Measurements from ENCODE around the gene DAND5. TPM values are rescaled to one million over a fixed set of nuclear protein-coding genes. Genes with fewer than 3 reads are reported as not detected.

The DAND5 gene
- polyA plus RNA-seq, 1 of the 3 experiments (the other 2 are of a cell fraction) = 1.0 TPM

DNA sequence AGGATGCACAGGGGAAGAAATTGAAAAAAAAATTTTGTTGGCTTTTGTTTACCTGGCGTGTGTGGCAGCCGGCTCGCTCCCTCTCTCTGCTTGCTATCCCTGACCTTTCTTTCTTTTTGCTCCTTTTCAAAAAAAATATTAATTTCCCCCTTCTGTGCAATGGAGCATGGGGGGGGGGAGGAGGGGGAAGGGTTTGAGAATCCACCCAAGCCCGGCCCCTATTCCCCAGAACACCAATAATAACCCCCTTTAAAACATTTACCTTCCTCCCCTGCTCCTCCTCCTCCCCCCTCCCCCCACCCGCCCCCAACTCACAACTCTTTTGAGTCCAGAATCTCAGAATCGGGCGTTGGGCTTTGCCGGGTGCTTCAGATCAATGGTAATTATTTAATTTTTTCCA, 54.3 kb downstream of the DAND5 start:
- Histone ChIP-seq H3F3A (replicated peaks; ENCODE audit: insufficient read depth) (peaks cover 9% of the 10 kb centered on the region), H3K9me2 (no peaks in the 10 kb centered on the region), H3K27ac (ENCODE audit: low read depth in 2 of 2, low read length in 1 of 2) (peak overlapping the region; percentile 82 to 91), H4K20me1 (ENCODE audit: insufficient read depth) (no peaks in the 10 kb centered on the region), H3K9ac (peak overlapping the region; percentile 72), H3K4me1 (ENCODE audit: control insufficient read depth in 1 of 2, insufficient read depth in 2 of 2, low read depth in 1 of 2, low read length in 1 of 2) (peaks cover 28 to 53% of the 10 kb centered on the region in 2 experiments), H3K4me3 (ENCODE audit: low read depth in 2 of 2, low read length in 1 of 2) (peak overlapping the region; percentile 36 to 67), H3K36me3 (replicated peaks in 1 of 2; ENCODE audit: control insufficient read depth in 1 of 2, insufficient read depth in 2 of 2, low read length in 1 of 2) (peaks cover 0 to 11% of the 10 kb centered on the region in 2 experiments), H3K4me2 (peak overlapping the region; percentile 80), H2AFZ (ENCODE audit: low read depth) (peak overlapping the region; percentile 77; the same call in 1 of the 2 replicates), H3K79me2 (ENCODE audit: insufficient read depth) (peaks cover 49% of the 10 kb centered on the region), H3K27me3 (ENCODE audit: insufficient read depth) (no peaks in the 10 kb centered on the region), H3K9me3 (no peaks in the 10 kb centered on the region)
- DNase-seq = peak; percentile 79
- CTCF ChIA-PET = interaction anchor here (0.6 to 4.7 kb wide), 11 partner anchors 9 to 70 kb away, joined by 3 to 43 read pairs (median 3); no protein-coding TSS in a partner anchor
- TF ChIP-seq CHD2 (IDR thresholded peaks at IDR 0.05; ENCODE audit: low read length, partially characterized antibody) = no peak
- no peak for TF ChIP-seq FOXJ3 (CRISPR knock-in tag; IDR thresholded peaks at IDR 0.05)
- TF ChIP-seq, protein P1, sequence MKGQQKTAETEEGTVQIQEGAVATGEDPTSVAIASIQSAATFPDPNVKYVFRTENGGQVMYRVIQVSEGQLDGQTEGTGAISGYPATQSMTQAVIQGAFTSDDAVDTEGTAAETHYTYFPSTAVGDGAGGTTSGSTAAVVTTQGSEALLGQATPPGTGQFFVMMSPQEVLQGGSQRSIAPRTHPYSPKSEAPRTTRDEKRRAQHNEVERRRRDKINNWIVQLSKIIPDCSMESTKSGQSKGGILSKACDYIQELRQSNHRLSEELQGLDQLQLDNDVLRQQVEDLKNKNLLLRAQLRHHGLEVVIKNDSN (IDR thresholded peaks at IDR 0.05; ENCODE audit: borderline replicate concordance, low read depth) = no peak
- no peak for TF ChIP-seq POLR2AphosphoS5 (IDR thresholded peaks at IDR 0.05; ENCODE audit: low read depth, low read length)
- TF ChIP-seq MXI1 (IDR thresholded peaks at IDR 0.05; ENCODE audit: low read depth, low read length) = no peak
- no peak for TF ChIP-seq RXRA (IDR thresholded peaks at IDR 0.05; ENCODE audit: borderline replicate concordance, low read depth)
- TF ChIP-seq SIN3A (IDR thresholded peaks at IDR 0.05; ENCODE audit: borderline replicate concordance, low read depth, low read length) = no peak
- TF ChIP-seq FOSL2 (IDR thresholded peaks at IDR 0.05; ENCODE audit: borderline replicate concordance, low read depth) = no peak
- TF ChIP-seq, protein P2, sequence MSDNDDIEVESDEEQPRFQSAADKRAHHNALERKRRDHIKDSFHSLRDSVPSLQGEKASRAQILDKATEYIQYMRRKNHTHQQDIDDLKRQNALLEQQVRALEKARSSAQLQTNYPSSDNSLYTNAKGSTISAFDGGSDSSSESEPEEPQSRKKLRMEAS (IDR thresholded peaks at IDR 0.05; ENCODE audit: low read depth) = no peak
- WGBS (ENCODE audit: low lambda C conversion rate) = 12% methylated on average over 8 of the region's 8 CpGs
- POLR2A ChIA-PET = interaction anchor here (1.4 to 1.5 kb wide), 2 partner anchors 31 to 32 kb away, joined by 3 to 4 read pairs; no protein-coding TSS in a partner anchor

Small RNA genes within 50 kb of the gene (small RNA-seq; reads per million reads assigned to genes)
- 0 to 2.6 (median 0.59) reads per million in 7 experiments for gene MIR5695
- gene MIR6515 = 0 to 2.6 (median 0.23) reads per million in 7 experiments

Other genes with a start within 250 kb of the DAND5 start
- 82.4 and 112 TPM in 2 replicates for gene TNPO2, start 245.6 kb upstream of the DAND5 start, polyA plus RNA-seq (2012; rRNA removed)
- 294 and 466 TPM in 2 replicates for gene TRIR, start 234.9 kb upstream of the DAND5 start, polyA plus RNA-seq (2012; rRNA removed)
- gene GET3, start 232.1 kb upstream of the DAND5 start, polyA plus RNA-seq (2012; rRNA removed) = 250 and 264 TPM in 2 replicates
- gene BEST2, start 217.8 kb upstream of the DAND5 start, polyA plus RNA-seq (2012; rRNA removed) = not detected in 2 replicates
- 23.9 and 33.0 TPM in 2 replicates for gene HOOK2, start 194.0 kb upstream of the DAND5 start, polyA plus RNA-seq (2012; rRNA removed)
- gene JUNB, start 178.1 kb upstream of the DAND5 start, polyA plus RNA-seq (2012; rRNA removed) = 165 and 224 TPM in 2 replicates
- gene PRDX2, start 167.8 kb upstream of the DAND5 start, polyA plus RNA-seq (2012; rRNA removed) = 215 and 341 TPM in 2 replicates
- not detected in 2 replicates for gene THSD8, start 167.5 kb upstream of the DAND5 start, polyA plus RNA-seq (2012; rRNA removed)
- 35.2 and 48.1 TPM in 2 replicates for gene RNASEH2A, start 163.0 kb upstream of the DAND5 start, polyA plus RNA-seq (2012; rRNA removed)
- 0.47 and 0.72 TPM in 2 replicates for gene RTBDN, start 135.0 kb upstream of the DAND5 start, polyA plus RNA-seq (2012; rRNA removed)
- gene MAST1, start 131.1 kb upstream of the DAND5 start, polyA plus RNA-seq (2012; rRNA removed) = 4.3 and 9.7 TPM in 2 replicates
- 29.8 and 40.7 TPM in 2 replicates for gene DNASE2, start 88.1 kb upstream of the DAND5 start, polyA plus RNA-seq (2012; rRNA removed)
- gene KLF1, start 82.4 kb upstream of the DAND5 start, polyA plus RNA-seq (2012; rRNA removed) = not detected in 2 replicates
- 29.4 and 36.6 TPM in 2 replicates for gene GCDH, start 78.4 kb upstream of the DAND5 start, polyA plus RNA-seq (2012; rRNA removed)
- gene SYCE2, start 50.3 kb upstream of the DAND5 start, polyA plus RNA-seq (2012; rRNA removed) = 0.44 and 1.1 TPM in 2 replicates
- 56.8 and 170 TPM in 2 replicates for gene FARSA, start 35.9 kb upstream of the DAND5 start, polyA plus RNA-seq (2012; rRNA removed)
- 1,316 and 1,334 TPM in 2 replicates for gene CALR, start 31.0 kb upstream of the DAND5 start, polyA plus RNA-seq (2012; rRNA removed)
- 60.4 and 116 TPM in 2 replicates for gene RAD23A, start 23.7 kb upstream of the DAND5 start, polyA plus RNA-seq (2012; rRNA removed)
- gene GADD45GIP1, start 12.4 kb upstream of the DAND5 start, polyA plus RNA-seq (2012; rRNA removed) = 65.7 and 91.8 TPM in 2 replicates
- 5.1 and 14.8 TPM in 2 replicates for gene NFIX, start 25.9 kb downstream of the DAND5 start, polyA plus RNA-seq (2012; rRNA removed)
- gene LYL1, start 133.3 kb downstream of the DAND5 start, polyA plus RNA-seq (2012; rRNA removed) = 1.1 and 2.2 TPM in 2 replicates
- 60.9 and 64.9 TPM in 2 replicates for gene TRMT1, start 147.2 kb downstream of the DAND5 start, polyA plus RNA-seq (2012; rRNA removed)
- 72.8 and 127 TPM in 2 replicates for gene NACC1, start 148.7 kb downstream of the DAND5 start, polyA plus RNA-seq (2012; rRNA removed)
- gene STX10, start 180.8 kb downstream of the DAND5 start, polyA plus RNA-seq (2012; rRNA removed) = 143 and 163 TPM in 2 replicates
- gene IER2, start 180.8 kb downstream of the DAND5 start, polyA plus RNA-seq (2012; rRNA removed) = 55.7 and 115 TPM in 2 replicates

Data from SK-N-SH (cell line).